Peyer's patch (tissue), 4 donors: Measurements from ENCODE around the gene SCAMP4. TPM values are rescaled to one million over a fixed set of nuclear protein-coding genes. Genes with fewer than 3 reads are reported as not detected.

Experiments used
- DNase-seq, 3 donors: peaks; one replicate each; pipeline ENCODE4 v3.0.0-alpha.2; 2017 to 2019
- H3K27ac ChIP-seq, 4 donors: fragments of 200-600 bp; sonication (generic); one replicate each; pipeline ENCODE4 v1.5.1; 2016 to 2019
- H3K27me3 ChIP-seq, 2 donors: fragments of 200-600 bp; sonication (generic); one replicate each; pipeline ENCODE4 v1.5.1; 2019
- H3K36me3 ChIP-seq, 3 donors: fragments of 200-600 bp; sonication (generic); one replicate each; pipeline ENCODE4 v1.5.1; 2016 to 2019
- H3K4me1 ChIP-seq, 4 donors: fragments of 200-600 bp; sonication (generic); one replicate each; pipeline ENCODE4 v1.5.1; 2016 to 2019
- H3K4me3 ChIP-seq, 4 donors: fragments of 200-600 bp; sonication (generic); 1 replicate in 3 of 4; 2 replicates in 1 of 4; pipeline ENCODE4 v1.5.1; 2016 to 2019; ENCODE audit warnings: mild to moderate bottlenecking in 1 of 4
- H3K9me3 ChIP-seq, 4 donors: fragments of 200-600 bp; sonication (generic); one replicate each; pipeline ENCODE4 v1.5.1; 2016 to 2019; ENCODE audit warnings: mild to moderate bottlenecking in 1 of 4
- POLR2A ChIP-seq, 2 donors: fragments of 450-650 bp; IDR thresholded peaks; one replicate each; pipeline ENCODE4 v1.5.1; 2017; ENCODE audit warnings: antibody characterized with exemption in 2 of 2, mild to moderate bottlenecking in 2 of 2, moderate library complexity in 2 of 2
- total RNA-seq, 4 donors: library from RNA; depleted of rRNA; stranded (reverse); fragments of >200 nt; gene quantifications; one replicate each; pipeline ENCODE4 v1.1.0, GENCODE V29; 2016
- TF ChIP-seq, protein P1 (sequence below), 6 experiments: fragments of 450-650 bp in 4 of 6; fragments of 200-600 bp in 2 of 6; sonication (generic) in 1 of 6; IDR thresholded peaks; one replicate each; pipeline ENCODE4 v1.5.1; 2017 to 2019; ENCODE audit warnings: antibody characterized with exemption in 6 of 6, mild to moderate bottlenecking in 3 of 6, moderate library complexity in 1 of 6

SCAMP4 gene
- total RNA-seq, 4 donors from 2014 or later = 45.4 to 62.6 (median 57.0) TPM

DNA sequence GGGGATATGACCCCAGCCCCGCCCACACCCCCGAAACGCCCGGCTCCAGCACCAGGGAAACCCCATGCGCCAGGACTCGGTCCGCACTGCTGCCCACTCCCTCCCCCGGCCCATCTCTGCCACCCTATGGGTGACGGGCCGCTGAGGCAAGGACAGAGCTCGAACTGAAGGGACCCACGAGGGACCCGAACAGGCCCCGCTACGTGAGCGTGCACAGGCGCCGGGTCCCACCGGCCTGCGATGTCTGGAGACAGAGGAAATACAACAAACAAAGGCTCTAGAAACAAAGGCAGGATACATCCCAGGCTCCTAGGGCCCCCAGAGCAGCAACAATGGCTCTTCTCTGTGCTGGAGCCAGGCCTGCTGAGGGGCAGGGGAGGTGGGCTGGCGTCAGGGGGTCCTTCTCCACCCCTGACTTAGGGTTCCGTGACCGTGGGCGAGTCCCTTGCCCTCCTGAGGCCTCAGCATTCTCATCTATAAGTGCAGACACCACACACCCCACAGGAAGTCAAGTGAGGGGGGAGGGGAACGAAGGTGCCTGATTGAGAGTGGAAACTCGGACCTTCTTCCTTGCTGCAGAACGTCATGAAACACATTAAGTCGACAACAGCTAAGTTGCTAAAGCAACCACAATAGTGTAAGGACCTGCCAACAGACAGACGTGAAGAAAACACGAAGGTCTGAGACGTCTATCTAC, 23.0 kb upstream of the SCAMP4 start:
- peak in 1 of 2 donors; percentile 10 for TF ChIP-seq POLR2A (IDR thresholded peaks at IDR 0.05)
- TF ChIP-seq, protein P1, sequence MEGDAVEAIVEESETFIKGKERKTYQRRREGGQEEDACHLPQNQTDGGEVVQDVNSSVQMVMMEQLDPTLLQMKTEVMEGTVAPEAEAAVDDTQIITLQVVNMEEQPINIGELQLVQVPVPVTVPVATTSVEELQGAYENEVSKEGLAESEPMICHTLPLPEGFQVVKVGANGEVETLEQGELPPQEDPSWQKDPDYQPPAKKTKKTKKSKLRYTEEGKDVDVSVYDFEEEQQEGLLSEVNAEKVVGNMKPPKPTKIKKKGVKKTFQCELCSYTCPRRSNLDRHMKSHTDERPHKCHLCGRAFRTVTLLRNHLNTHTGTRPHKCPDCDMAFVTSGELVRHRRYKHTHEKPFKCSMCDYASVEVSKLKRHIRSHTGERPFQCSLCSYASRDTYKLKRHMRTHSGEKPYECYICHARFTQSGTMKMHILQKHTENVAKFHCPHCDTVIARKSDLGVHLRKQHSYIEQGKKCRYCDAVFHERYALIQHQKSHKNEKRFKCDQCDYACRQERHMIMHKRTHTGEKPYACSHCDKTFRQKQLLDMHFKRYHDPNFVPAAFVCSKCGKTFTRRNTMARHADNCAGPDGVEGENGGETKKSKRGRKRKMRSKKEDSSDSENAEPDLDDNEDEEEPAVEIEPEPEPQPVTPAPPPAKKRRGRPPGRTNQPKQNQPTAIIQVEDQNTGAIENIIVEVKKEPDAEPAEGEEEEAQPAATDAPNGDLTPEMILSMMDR (IDR thresholded peaks at IDR 0.05) = no peak
- Histone ChIP-seq H3K4me1 (peaks cover 0 to 49% (median 23%) of the 10 kb centered on the region in 4 donors), H3K4me3 (peak overlapping the region; percentile 12 to 34 (median 30)), H3K27me3 (no peaks in the 10 kb centered on the region), H3K27ac (peak overlapping the region; percentile 79 to 95 (median 89)), H3K36me3 (peaks cover 0 to 8% (median 0%) of the 10 kb centered on the region in 3 donors), H3K9me3 (no peaks in the 10 kb centered on the region)
- DNase-seq = peak in 2 of 3 donors; percentile 82 to 88

DNA sequence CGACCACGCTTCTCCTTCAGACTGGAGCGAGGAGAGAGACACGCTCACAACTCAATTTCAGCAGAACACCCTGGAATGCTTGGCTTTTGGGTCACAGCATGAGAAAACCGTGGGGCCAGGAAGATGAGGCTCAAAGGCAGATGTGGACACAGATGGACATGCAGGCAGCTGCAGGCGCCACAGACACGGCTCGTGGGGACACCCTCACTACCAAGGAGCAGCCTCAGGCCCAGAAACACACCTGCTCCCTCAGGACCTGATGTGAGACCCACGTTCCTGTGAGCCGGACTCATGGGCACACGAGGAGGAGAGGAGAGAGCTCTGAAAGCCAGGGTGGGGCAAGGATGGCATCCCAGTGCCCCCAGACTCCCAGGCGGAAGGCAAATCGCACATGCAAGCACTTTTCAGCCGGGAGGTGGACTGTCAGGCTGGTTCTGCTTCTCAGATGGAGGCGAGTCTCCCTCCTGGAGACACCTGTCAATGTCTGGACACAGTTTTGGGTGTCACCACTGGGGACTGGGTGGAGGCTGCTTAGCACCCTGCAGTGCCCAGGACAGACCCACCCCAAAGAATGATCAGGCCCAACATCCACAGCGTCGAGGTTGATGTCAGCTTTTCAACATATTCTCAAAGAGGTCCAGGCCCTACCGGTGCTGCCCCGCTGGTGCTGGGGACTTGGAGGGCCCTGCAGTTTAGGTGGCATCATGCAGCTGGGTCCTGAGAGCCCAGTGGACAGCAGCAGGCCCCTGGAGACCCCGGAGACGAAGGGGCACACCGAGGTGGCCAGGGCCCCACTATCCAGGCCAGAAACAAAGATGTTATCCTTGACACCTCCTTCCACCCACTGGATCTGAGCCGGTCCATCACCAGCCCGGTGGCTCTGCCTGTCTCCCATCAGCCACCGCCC, 22.2 kb upstream of the SCAMP4 start:
- Histone ChIP-seq H3K4me1 (peaks cover 0 to 49% (median 23%) of the 10 kb centered on the region in 4 donors), H3K4me3 (peak overlapping the region; percentile 80 to 99 (median 89)), H3K27me3 (no peaks in the 10 kb centered on the region), H3K9me3 (no peaks in the 10 kb centered on the region), H3K27ac (peak overlapping the region; percentile 79 to 95 (median 89)), H3K36me3 (peaks cover 0 to 8% (median 0%) of the 10 kb centered on the region in 3 donors)
- no peak for DNase-seq
- TF ChIP-seq, protein P1 (IDR thresholded peaks at IDR 0.05) = no peak
- no peak for TF ChIP-seq POLR2A (IDR thresholded peaks at IDR 0.05)

DNA sequence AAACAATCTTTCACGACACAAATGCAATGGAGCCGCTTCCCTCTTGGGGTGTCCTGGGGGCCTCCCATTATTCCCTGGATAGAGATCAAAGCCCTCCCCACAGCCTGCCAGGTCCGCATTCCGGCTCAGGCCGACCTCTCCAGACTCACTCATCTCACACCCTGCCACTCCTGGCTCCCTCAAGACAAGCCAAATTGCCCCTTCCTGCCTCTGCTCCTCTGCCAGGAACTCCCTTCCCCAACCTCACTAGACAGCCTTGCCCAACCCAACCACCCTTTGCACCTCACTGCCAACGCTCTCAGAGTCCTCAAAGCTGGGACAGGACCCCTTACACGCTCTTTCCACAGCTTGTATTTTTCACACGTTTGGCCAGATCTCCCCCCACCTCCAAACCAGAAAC, 21.4 kb upstream of the SCAMP4 start:
- DNase-seq = no peak
- H3K27ac ChIP-seq = peak overlapping the region; percentile 79 to 95 (median 89)
- H3K4me3 ChIP-seq = peak overlapping the region; percentile 80 to 99 (median 89)

DNA sequence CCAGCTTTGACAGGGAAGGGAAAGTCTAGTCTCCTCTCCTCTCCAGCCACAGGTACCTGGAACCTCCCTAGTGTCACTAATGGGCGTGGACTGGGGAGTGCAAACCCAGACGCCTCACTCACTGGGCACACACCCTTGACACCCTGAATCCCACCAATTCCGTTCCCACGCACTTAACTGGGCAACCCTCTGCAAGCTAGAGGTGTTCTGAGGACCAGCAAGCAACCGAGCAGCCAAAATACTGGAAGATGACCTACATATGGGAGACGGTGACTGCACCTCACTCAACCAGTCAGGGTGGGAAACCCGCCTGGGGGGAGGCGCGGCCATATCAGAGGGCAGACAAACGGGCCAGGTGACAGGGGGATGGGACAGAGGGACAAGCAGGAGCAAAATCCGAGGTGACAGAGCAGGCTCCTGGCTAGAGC, 20.9 kb upstream of the SCAMP4 start:
- no peak for DNase-seq

More for the DNA sequence above, 21.4 kb upstream of the SCAMP4 start:
- H3K27me3 ChIP-seq = no peaks in the 10 kb centered on the region
- TF ChIP-seq, protein P1 (IDR thresholded peaks at IDR 0.05) = no peak
- no peak for TF ChIP-seq POLR2A (IDR thresholded peaks at IDR 0.05)
- no peaks in the 10 kb centered on the region for H3K9me3 ChIP-seq
- H3K4me1 ChIP-seq = peaks cover 0 to 49% (median 23%) of the 10 kb centered on the region in 4 donors
- H3K36me3 ChIP-seq = peaks cover 0 to 8% (median 0%) of the 10 kb centered on the region in 3 donors

DNA sequence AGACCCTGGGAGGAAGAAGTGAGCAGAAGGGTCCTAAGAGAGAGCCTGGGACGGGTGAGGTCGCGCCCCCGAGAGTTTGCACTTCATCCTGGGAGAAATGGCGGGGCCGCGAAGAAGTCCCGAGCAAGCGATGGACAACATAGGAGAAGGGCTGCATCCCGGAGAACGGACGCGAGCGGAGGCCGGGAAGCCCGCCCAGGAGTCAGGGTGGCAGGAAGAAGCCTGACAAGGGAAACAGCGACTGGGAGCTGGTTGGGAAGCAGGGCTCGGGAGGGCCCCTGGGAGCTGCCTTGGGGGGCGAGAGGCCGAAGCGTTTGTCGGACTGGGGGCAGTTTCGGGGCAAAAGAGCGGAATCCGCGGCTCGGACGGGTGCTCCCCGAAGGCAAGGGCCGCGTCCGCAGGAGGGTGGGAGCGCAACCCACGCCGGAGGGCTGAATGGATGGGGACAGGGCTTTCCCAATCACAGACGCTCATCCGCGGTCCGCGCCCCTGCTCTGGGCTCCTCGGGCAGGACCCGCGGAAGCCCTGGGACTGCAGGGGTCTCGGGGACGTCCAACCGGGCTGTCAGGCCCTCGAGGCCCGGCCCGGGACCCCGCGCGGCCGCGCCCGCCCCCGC, 20.4 kb upstream of the SCAMP4 start:
- Histone ChIP-seq H3K4me3 (peak overlapping the region; percentile 80 to 99 (median 89)), H3K9me3 (no peaks in the 10 kb centered on the region), H3K27ac (peak overlapping the region; percentile 79 to 95 (median 89)), H3K27me3 (no peaks in the 10 kb centered on the region), H3K4me1 (peaks cover 0 to 49% (median 23%) of the 10 kb centered on the region in 4 donors), H3K36me3 (peaks cover 0 to 8% (median 0%) of the 10 kb centered on the region in 3 donors)
- DNase-seq = peak in 1 of 3 donors; percentile 65
- no peak for TF ChIP-seq POLR2A (IDR thresholded peaks at IDR 0.05)
- TF ChIP-seq, protein P1 (IDR thresholded peaks at IDR 0.05) = no peak

More for the DNA sequence above, 20.9 kb upstream of the SCAMP4 start:
- Histone ChIP-seq H3K4me1 (peaks cover 0 to 49% (median 23%) of the 10 kb centered on the region in 4 donors), H3K4me3 (peak overlapping the region; percentile 80 to 99 (median 89)), H3K27me3 (no peaks in the 10 kb centered on the region), H3K9me3 (no peaks in the 10 kb centered on the region), H3K36me3 (peaks cover 0 to 8% (median 0%) of the 10 kb centered on the region in 3 donors), H3K27ac (peak overlapping the region; percentile 79 to 95 (median 89))
- TF ChIP-seq POLR2A (IDR thresholded peaks at IDR 0.05) = no peak
